ENCODE results near the gene HIGD1A. TPM values are rescaled to one million over a fixed set of nuclear protein-coding genes. Genes with fewer than 3 reads are reported as not detected.
A peak's percentile ranks its signal among the peaks of the same experiment; 100 is the strongest.

HIGD1A gene
- total and polyA plus RNA-seq, 10 of the 15 experiments (the other 5 are each of a cell fraction or from before 2014, with no cell fraction given) = 73.9 to 487 (median 175) TPM

- TF ChIP-seq PBX3 (IDR thresholded peaks at IDR 0.05; ENCODE audit: insufficient replicate concordance, low read depth, low read length) (no peak), IKZF2 (IDR thresholded peaks at IDR 0.05) (peak in 1 of 2 experiments; percentile 32; a peak in 2 of 4 replicates), PAX5 (IDR thresholded peaks at IDR 0.05; ENCODE audit: borderline replicate concordance, low read depth, low read length) (no peak), CHD2 (IDR thresholded peaks at IDR 0.05; ENCODE audit: borderline replicate concordance, low read depth, low read length) (no peak; the same call in 1 of the 2 replicates), CUX1 (IDR thresholded peaks at IDR 0.05; ENCODE audit: insufficient replicate concordance, low read depth, low read length) (no peak), HDAC6 (IDR thresholded peaks at IDR 0.05; ENCODE audit: unreplicated experiment) (no peak), CHD4 (IDR thresholded peaks at IDR 0.05) (no peak; the same call in 1 of the 2 replicates), MYB (IDR thresholded peaks at IDR 0.05; ENCODE audit: borderline replicate concordance, low read depth, low read length) (no peak), ZNF207 (IDR thresholded peaks at IDR 0.05; ENCODE audit: borderline replicate concordance) (no peak), STAT3 (IDR thresholded peaks at IDR 0.05; ENCODE audit: low read depth, low read length) (no peak), POLR2AphosphoS2 (IDR thresholded peaks at IDR 0.05; ENCODE audit: low read depth, low read length) (peak; percentile 66), RELA (IDR thresholded peaks at IDR 0.05; ENCODE audit: borderline replicate concordance, partially characterized antibody) (peak; percentile 29), LARP7 (IDR thresholded peaks at IDR 0.05) (peak; percentile 61), SREBF2 (IDR thresholded peaks at IDR 0.05; ENCODE audit: low read length) (no peak), ASH2L (IDR thresholded peaks at IDR 0.05; ENCODE audit: borderline replicate concordance, low read depth) (no peak), E2F8 (IDR thresholded peaks at IDR 0.05; ENCODE audit: low read depth, partially characterized antibody) (no peak), BACH1 (IDR thresholded peaks at IDR 0.05; ENCODE audit: borderline replicate concordance) (peak; percentile 20; the same call in 1 of the 2 replicates), ZNF274 (IDR thresholded peaks at IDR 0.05; ENCODE audit: insufficient read depth, insufficient read length) (no peak)
These were observed at the start of gene HIGD1A (continued) for GRCh38 chr3:42804106-42804830.

All from GM12878 (cell line).